Spleen (tissue), 11 donors: ENCODE measurements around the gene ENO4. TPM values are rescaled to one million over a fixed set of nuclear protein-coding genes. Genes with fewer than 3 reads are reported as not detected.
A peak's percentile ranks its signal among the peaks of the same experiment; 100 is the strongest.

Experiments used
- DNase-seq: peaks from one replicate; pipeline ENCODE4 v3.0.0-alpha.2; 2020
- H3K27ac ChIP-seq, 8 donors: fragments of 200-600 bp; sonication (generic) in 7 of 8; 1 replicate in 4 of 8; 2 replicates in 4 of 8; pipeline versions ENCODE4 v1.5.0 to v1.8.0; 2016 to 2021; ENCODE audit warnings: inconsistent platforms in 4 of 8, mild to moderate bottlenecking in 4 of 8, moderate library complexity in 1 of 8
- H3K27me3 ChIP-seq, 7 donors: fragments of 200-600 bp; sonication (generic) in 6 of 7; replicated peaks in 1 of 7; 1 replicate in 4 of 7; 2 replicates in 3 of 7; pipeline versions ENCODE4 v1.5.0 to v1.8.0; 2016 to 2021; ENCODE audit warnings: inconsistent platforms in 3 of 7, mild to moderate bottlenecking in 1 of 7
- H3K36me3 ChIP-seq, 6 donors: fragments of 200-600 bp; sonication (generic) in 5 of 6; 1 replicate in 4 of 6; 2 replicates in 2 of 6; pipeline versions ENCODE4 v1.5.0 to v1.8.0; 2016 to 2021; ENCODE audit warnings: inconsistent platforms in 2 of 6
- H3K4me1 ChIP-seq, 6 donors: fragments of 200-600 bp; sonication (generic) in 5 of 6; 1 replicate in 3 of 6; 2 replicates in 3 of 6; pipeline versions ENCODE4 v1.5.0 to v1.8.0; 2016 to 2021; ENCODE audit warnings: inconsistent platforms in 3 of 6
- H3K4me3 ChIP-seq, 8 donors: fragments of 200-600 bp; sonication (generic) in 7 of 8; 1 replicate in 4 of 8; 2 replicates in 4 of 8; pipeline versions ENCODE4 v1.5.0 to v1.8.0; 2016 to 2021; ENCODE audit warnings: inconsistent platforms in 4 of 8, mild to moderate bottlenecking in 4 of 8, moderate library complexity in 2 of 8
- H3K9me3 ChIP-seq, 8 donors: fragments of 200-600 bp; sonication (generic) in 7 of 8; 1 replicate in 4 of 8; 2 replicates in 4 of 8; pipeline versions ENCODE4 v1.5.0 to v1.8.0; 2016 to 2021; ENCODE audit warnings: inconsistent platforms in 4 of 8
- POLR2A ChIP-seq, 3 donors: fragments of 450-650 bp; IDR thresholded peaks; one replicate each; pipeline ENCODE4 v1.5.1; 2017; ENCODE audit warnings: antibody characterized with exemption in 3 of 3, mild to moderate bottlenecking in 1 of 3
- POLR2AphosphoS5 ChIP-seq, 3 donors: sonication (generic); formaldehyde crosslinking; IDR thresholded peaks; one replicate each; pipeline ENCODE4 v1.5.1; 2017; ENCODE audit warnings: antibody characterized with exemption in 3 of 3
- WGBS, 5 donors: extraction: QIAGEN DNeasy Blood & Tissue Kit in 3 of 5; methylation state at CpG; one replicate each; pipeline versions ENCODE4 v1.1.5 to v1.1.7; 2013 to 2018; 5-methylcytosine and 5-hydroxymethylcytosine counted together
- intact Hi-C: fragments of 100-400 bp; cut with DNase I; formaldehyde crosslinking; loops from one replicate; pipeline ENCODE4 v1.15.0; 2023; ENCODE audit warnings: low total_unique reads
- polyA plus RNA-seq, 3 donors: library from polyadenylated mRNA; stranded (reverse); fragments of 200-250 nt; gene quantifications; one replicate each; pipeline ENCODE4 v1.2.1, GENCODE V29; 2013
- total RNA-seq, 7 donors: library from RNA; depleted of rRNA in 3 of 7; stranded (reverse); fragments of >200 nt in 3 of 7; fragmentation: NEBNext Ultra II Directional in 4 of 7; extraction: Animal tissue kit (Norgen Biotek cat#: 25700) in 4 of 7; gene quantifications; one replicate each; pipeline versions ENCODE4 v1.1.0 to v1.2.1, GENCODE V29; 2016 to 2021
- TF ChIP-seq, protein P1 (sequence below), 11 experiments: fragments of 200-600 bp in 7 of 11; fragments of 450-650 bp in 4 of 11; sonication (generic) in 4 of 11; IDR thresholded peaks in 8 of 11; conservative IDR thresholded peaks in 3 of 11; 1 replicate in 7 of 11; 2 replicates in 4 of 11; pipeline versions ENCODE4 v1.4.0 to v1.8.0; 2016 to 2021; ENCODE audit warnings: antibody characterized with exemption in 11 of 11, inconsistent platforms in 4 of 11, mild to moderate bottlenecking in 1 of 11
- donor health status: healthy with polysubstance abuse.
- donor health status: DM: no; HTN: no; CAD: no; lungs with moderate emphysema.
- donor health status: DM: no; HTN: no; CAD: no.
- donor health status: Bipolar disorder and iron deficiency.
- donor health status: healthy.
- donor health status: DM: no; HTN: no; CAD: no.
- donor health status: DM: yes; HTN: yes; CAD: no.

The ENO4 gene
- total and polyA plus RNA-seq, 10 donors: 0.03 to 0.09 TPM; not detected in 8

GRCh38 chr10:116809483-116810119 is 39.7 kb upstream of the ENO4 start:
- TF ChIP-seq, protein P1, sequence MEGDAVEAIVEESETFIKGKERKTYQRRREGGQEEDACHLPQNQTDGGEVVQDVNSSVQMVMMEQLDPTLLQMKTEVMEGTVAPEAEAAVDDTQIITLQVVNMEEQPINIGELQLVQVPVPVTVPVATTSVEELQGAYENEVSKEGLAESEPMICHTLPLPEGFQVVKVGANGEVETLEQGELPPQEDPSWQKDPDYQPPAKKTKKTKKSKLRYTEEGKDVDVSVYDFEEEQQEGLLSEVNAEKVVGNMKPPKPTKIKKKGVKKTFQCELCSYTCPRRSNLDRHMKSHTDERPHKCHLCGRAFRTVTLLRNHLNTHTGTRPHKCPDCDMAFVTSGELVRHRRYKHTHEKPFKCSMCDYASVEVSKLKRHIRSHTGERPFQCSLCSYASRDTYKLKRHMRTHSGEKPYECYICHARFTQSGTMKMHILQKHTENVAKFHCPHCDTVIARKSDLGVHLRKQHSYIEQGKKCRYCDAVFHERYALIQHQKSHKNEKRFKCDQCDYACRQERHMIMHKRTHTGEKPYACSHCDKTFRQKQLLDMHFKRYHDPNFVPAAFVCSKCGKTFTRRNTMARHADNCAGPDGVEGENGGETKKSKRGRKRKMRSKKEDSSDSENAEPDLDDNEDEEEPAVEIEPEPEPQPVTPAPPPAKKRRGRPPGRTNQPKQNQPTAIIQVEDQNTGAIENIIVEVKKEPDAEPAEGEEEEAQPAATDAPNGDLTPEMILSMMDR (IDR thresholded peaks at IDR 0.05 in 8 of 11, conservative IDR thresholded peaks at IDR 0.05 in 3 of 11): peak in 1 of 11 experiments; percentile 28
- no peak for TF ChIP-seq POLR2A (IDR thresholded peaks at IDR 0.05)
- TF ChIP-seq POLR2AphosphoS5 (IDR thresholded peaks at IDR 0.05): no peak
- Histone ChIP-seq H3K27ac (no peak overlapping the region), H3K27me3 (peaks cover 0 to 39% (median 16%) of the 10 kb centered on the region in 7 donors), H3K36me3 (no peaks in the 10 kb centered on the region), H3K4me3 (no peak overlapping the region), H3K9me3 (no peaks in the 10 kb centered on the region), H3K4me1 (no peaks in the 10 kb centered on the region)
- 55 to 71% (median 62%) methylated on average over 17 to 20 of the region's 20 CpGs for WGBS, 5 donors
- no peak for DNase-seq
- intact Hi-C loops: no loop called here

DNA sequence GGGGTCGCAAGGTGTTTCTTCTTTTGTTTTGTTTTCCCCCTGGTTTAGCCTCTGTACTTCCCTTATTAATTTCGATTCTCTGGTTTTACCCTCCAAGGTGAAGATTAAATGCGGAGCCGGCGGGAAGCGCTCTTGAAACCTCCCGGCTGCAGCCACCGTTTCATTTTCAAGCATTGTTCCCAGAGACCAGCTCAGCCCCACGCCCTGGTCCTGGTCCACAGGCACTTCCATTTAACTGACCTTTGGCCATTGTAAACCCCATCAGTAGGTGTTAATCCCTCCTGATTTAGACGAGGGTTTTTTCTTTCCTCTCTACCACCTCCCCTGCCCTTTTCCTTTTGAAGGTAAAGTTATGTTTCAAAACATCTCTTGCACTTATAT is 39.2 kb upstream of the ENO4 start:
- no peak overlapping the region for H3K4me3 ChIP-seq
- H3K27ac ChIP-seq: no peak overlapping the region
- DNase-seq: no peak
- TF ChIP-seq, protein P1 (IDR thresholded peaks at IDR 0.05 in 8 of 11, conservative IDR thresholded peaks at IDR 0.05 in 3 of 11): no peak
- TF ChIP-seq POLR2AphosphoS5 (IDR thresholded peaks at IDR 0.05) (no peak), POLR2A (IDR thresholded peaks at IDR 0.05) (no peak)
- peaks cover 0 to 39% (median 16%) of the 10 kb centered on the region in 7 donors for H3K27me3 ChIP-seq
- no peaks in the 10 kb centered on the region for H3K4me1 ChIP-seq
- WGBS, 5 donors: 69 to 78% (median 74%) methylated on average over 10 of the region's 10 CpGs
- no peaks in the 10 kb centered on the region for H3K36me3 ChIP-seq
- intact Hi-C loops: no loop called here
- H3K9me3 ChIP-seq: no peaks in the 10 kb centered on the region

DNA sequence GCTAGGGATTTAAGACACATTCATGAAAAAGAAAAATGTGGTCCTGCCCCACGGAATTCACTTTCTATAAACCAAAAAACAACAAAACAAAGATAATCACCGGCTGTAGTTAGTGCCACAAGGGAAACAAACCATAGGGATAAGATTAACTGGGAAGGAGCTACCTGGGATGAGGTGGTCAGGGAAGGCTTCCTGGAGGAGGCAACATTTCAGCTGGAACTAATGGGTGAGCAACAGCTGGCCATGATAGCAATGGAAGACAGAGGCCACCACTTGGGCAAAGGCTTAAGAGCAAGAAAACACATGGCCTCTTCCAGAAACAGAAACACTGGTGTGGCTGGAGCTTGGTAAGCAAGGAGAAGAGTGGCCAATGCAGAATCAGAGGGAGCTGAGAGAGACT is 38.4 kb upstream of the ENO4 start:
- Histone ChIP-seq H3K4me3 (no peak overlapping the region), H3K4me1 (no peaks in the 10 kb centered on the region), H3K27ac (no peak overlapping the region), H3K27me3 (peaks cover 0 to 46% (median 16%) of the 10 kb centered on the region in 7 donors), H3K9me3 (no peaks in the 10 kb centered on the region), H3K36me3 (no peaks in the 10 kb centered on the region)
- no peak for TF ChIP-seq POLR2A (IDR thresholded peaks at IDR 0.05)
- TF ChIP-seq, protein P1 (IDR thresholded peaks at IDR 0.05 in 8 of 11, conservative IDR thresholded peaks at IDR 0.05 in 3 of 11): no peak
- no peak for TF ChIP-seq POLR2AphosphoS5 (IDR thresholded peaks at IDR 0.05)
- no peak for DNase-seq
- WGBS, 5 donors: 79 to 91% (median 84%) methylated on average over 2 of the region's 2 CpGs
- intact Hi-C loops: no loop called here

DNA sequence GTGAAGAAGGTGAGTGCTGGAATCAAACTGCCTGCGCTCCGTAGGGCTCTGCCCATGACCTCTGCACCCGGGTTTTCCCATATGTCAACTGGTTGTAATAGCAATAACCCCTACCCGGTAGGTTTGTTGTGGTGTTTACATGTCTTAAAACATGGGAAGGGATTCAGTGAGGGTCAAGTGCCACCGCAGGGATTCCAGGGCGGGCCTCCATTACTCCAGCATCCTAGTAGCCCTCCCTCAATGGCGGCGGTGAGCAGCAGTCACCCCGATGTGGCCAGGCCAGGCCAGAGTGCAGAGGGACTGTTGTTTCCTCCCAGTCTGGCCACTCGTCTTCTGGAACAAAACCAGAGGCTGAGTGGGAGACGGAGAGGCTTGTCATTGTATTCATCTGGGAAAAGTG is 37.6 kb upstream of the ENO4 start:
- H3K27ac ChIP-seq: no peak overlapping the region
- H3K4me3 ChIP-seq: no peak overlapping the region
- no peaks in the 10 kb centered on the region for H3K9me3 ChIP-seq
- peaks cover 0 to 53% (median 16%) of the 10 kb centered on the region in 7 donors for H3K27me3 ChIP-seq
- H3K36me3 ChIP-seq: no peaks in the 10 kb centered on the region
- intact Hi-C loops: no loop called here
- no peak for DNase-seq
- TF ChIP-seq, protein P1 (IDR thresholded peaks at IDR 0.05 in 8 of 11, conservative IDR thresholded peaks at IDR 0.05 in 3 of 11): no peak
- no peak for TF ChIP-seq POLR2AphosphoS5 (IDR thresholded peaks at IDR 0.05)
- no peak for TF ChIP-seq POLR2A (IDR thresholded peaks at IDR 0.05)
- no peaks in the 10 kb centered on the region for H3K4me1 ChIP-seq
- WGBS, 5 donors: 69 to 86% (median 83%) methylated on average over 11 of the region's 11 CpGs
